Large intestine (tissue), 3 donors: ENCODE results near the gene TAF4. TPM values are rescaled to one million over a fixed set of nuclear protein-coding genes. Genes with fewer than 3 reads are reported as not detected.

Experiments used
- DNase-seq, 2 donors: peaks; one replicate each; pipeline versions ENCODE4 v3.0.0 to v3.0.0-alpha.2; 2013
- H3K27ac ChIP-seq: one replicate; pipeline ENCODE4 v1.5.1; 2013; ENCODE audit warnings: low read length
- H3K27me3 ChIP-seq: 2 replicates; pipeline ENCODE4 v1.6.1; 2013; ENCODE audit warnings: low read length; ENCODE audit not compliant: control insufficient read depth, insufficient read depth
- H3K36me3 ChIP-seq: 2 replicates; pipeline ENCODE4 v1.6.1; 2013; ENCODE audit warnings: low read length; ENCODE audit not compliant: control insufficient read depth, insufficient read depth
- H3K4me1 ChIP-seq: one replicate; pipeline ENCODE4 v1.6.1; 2013; ENCODE audit warnings: low read length; ENCODE audit not compliant: control insufficient read depth, insufficient read depth
- H3K4me3 ChIP-seq: one replicate; pipeline ENCODE4 v1.5.1; 2013; ENCODE audit warnings: low read length
- H3K9me3 ChIP-seq: one replicate; pipeline ENCODE4 v1.6.1; 2013; ENCODE audit warnings: mild to moderate bottlenecking, low read depth, low read length, moderate library complexity; ENCODE audit not compliant: control insufficient read depth
- WGBS: methylation state at CpG from one replicate; pipeline ENCODE4 v1.1.5; 2013; ENCODE audit warnings: low lambda C conversion rate; ENCODE audit not compliant: insufficient coverage; 5-methylcytosine and 5-hydroxymethylcytosine counted together
- polyA plus RNA-seq: library from polyadenylated mRNA; unstranded; fragments of 120-200 nt; gene quantifications from one replicate; pipeline ENCODE4 v1.2.1, GENCODE V29; 2013

Gene TAF4
- polyA plus RNA-seq, 1 donor, result 17.4 TPM

DNA sequence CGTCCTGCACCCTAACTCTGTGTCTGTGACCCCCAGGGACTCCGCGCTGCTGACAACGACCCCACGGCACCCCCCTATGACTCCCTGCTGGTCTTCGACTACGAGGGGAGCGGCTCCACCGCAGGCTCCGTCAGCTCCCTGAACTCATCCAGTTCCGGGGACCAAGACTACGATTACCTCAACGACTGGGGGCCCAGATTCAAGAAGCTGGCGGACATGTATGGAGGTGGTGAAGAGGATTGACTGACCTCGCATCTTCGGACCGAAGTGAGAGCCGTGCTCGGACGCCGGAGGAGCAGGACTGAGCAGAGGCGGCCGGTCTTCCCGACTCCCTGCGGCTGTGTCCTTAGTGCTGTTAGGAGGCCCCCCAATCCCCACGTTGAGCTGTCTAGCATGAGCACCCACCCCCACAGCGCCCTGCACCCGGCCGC is 129.0 kb downstream of the TAF4 start:
- Histone ChIP-seq H3K36me3 (no peaks in the 10 kb centered on the region), H3K4me3 (no peak overlapping the region), H3K27me3 (no peaks in the 10 kb centered on the region), H3K4me1 (no peaks in the 10 kb centered on the region), H3K9me3 (no peaks in the 10 kb centered on the region), H3K27ac (no peak overlapping the region)
- DNase-seq, result no peak
- WGBS, result 100% methylated on average over 3 of the region's 29 CpGs

DNA sequence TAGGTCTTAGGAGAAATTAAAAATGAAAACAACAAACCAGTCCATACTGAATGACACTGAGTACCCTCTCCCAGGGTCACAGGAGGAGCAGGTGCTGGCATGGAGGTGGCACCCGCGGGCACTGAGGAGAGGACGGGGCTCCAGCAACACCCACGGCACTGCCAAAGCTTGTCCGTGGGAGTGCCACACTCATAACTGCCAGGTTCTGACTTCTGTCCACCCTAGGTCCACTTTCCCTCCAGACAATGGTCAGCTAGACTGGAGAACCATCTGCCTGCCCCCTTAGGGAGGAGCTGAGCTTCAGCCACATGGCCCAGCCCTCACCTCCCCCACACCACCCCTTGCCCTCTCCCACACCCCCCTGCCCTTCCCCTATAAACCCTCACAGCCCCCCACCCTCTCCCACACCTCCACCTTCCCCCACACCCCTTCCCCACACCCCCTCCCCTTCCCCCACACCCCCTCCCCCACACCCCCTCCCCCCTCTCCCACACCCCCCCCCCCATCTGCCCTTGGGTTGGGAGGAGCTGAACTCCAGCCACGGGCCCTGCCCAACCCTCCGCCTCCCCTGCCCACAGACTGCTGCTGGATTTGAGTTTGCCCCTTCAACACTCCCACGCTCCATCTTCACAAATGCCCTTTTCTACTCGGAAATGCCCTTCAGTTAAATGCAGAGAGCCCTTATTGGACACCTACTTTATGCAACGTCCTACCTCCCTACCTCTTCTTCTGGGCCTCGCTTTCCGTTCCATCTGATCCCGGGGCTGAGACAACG is 129.6 kb downstream of the TAF4 start:
- Histone ChIP-seq H3K36me3 (no peaks in the 10 kb centered on the region), H3K27me3 (no peaks in the 10 kb centered on the region), H3K4me3 (no peak overlapping the region), H3K9me3 (no peaks in the 10 kb centered on the region), H3K4me1 (no peaks in the 10 kb centered on the region), H3K27ac (no peak overlapping the region)
- WGBS, result no CpG with 5 or more reads among the region's 14 CpGs
- no peak for DNase-seq

DNA sequence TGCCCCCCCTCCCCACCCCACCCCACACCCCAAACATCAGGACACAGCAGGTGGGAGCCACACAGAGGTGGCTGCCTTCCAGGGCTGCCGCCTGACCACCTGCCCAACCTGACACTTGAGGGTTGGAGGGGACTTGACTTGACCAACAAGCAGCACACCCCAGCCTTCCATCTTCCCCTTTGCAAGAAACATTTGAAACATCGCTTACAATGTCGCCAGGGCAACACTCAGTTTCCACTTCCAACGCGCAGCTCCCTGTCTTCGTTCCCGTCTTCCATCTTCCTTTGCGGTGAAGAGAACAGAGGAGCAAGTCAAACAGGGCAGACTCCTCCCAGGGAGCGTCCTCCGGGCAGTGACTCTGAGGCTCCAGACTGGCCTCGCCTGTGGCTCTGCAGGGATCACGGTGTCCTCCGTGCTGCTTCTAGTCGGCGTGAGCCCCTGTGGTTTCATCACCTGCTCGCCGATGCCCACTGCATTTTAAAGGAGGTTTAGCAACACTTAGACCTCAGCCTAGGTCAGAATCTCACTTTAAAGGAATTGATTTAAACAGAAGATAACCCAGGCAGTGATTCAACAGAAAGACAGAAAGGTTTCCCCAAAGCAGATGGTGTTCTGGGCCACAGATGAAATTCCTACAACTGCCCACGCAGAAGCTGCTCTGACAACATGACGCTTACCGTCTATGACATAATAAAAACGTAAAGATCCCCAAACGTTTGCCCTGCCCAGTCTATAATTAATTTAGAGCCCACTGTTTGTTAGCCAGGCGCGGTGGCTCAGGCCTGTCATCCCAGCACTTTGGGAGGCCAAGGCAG is 130.8 kb downstream of the TAF4 start:
- Histone ChIP-seq H3K36me3 (no peaks in the 10 kb centered on the region), H3K4me3 (no peak overlapping the region), H3K27me3 (no peaks in the 10 kb centered on the region), H3K27ac (no peak overlapping the region), H3K4me1 (no peaks in the 10 kb centered on the region), H3K9me3 (no peaks in the 10 kb centered on the region)
- DNase-seq, result no peak
- 14% methylated on average over 1 of the region's 24 CpGs for WGBS

DNA sequence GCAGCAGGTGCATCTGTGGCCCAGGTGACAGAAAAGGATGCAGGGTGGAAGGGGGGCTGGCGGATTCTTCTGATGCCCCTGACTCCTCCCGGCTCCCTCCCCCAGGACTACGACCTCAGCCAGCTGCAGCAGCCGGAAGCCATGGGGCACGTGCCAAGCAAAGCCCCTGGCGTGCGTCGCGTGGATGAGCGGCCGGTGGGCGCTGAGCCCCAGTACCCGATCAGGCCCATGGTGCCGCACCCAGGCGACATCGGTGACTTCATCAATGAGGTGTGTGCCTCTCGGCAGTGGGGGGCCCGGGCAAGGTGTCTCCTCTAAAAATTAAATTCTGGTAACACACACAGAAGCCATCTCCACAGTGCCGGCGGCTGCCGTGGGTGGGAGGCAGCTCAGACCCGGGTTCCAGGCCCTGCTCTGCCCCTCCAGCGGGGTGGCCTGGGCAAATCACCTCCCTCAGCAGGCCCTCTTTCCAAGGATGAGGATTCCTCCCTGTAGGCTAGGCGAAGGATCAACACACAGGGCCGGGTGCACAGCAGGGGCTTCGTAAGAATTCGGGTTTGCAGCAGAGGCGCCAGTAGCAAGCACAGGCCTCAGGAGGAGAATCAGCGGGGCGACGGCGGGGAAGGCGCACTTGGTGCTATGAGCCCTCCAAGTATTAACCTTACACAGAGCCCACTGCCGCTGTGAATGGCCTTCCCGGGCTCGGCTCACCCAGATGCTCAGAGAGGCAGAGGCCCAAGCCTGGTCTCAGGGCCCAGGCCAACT is 131.5 kb downstream of the TAF4 start:
- Histone ChIP-seq H3K36me3 (no peaks in the 10 kb centered on the region), H3K27me3 (no peaks in the 10 kb centered on the region), H3K9me3 (no peaks in the 10 kb centered on the region), H3K4me3 (no peak overlapping the region), H3K4me1 (no peaks in the 10 kb centered on the region), H3K27ac (no peak overlapping the region)
- DNase-seq, result no peak
- 80% methylated on average over 1 of the region's 36 CpGs for WGBS

DNA sequence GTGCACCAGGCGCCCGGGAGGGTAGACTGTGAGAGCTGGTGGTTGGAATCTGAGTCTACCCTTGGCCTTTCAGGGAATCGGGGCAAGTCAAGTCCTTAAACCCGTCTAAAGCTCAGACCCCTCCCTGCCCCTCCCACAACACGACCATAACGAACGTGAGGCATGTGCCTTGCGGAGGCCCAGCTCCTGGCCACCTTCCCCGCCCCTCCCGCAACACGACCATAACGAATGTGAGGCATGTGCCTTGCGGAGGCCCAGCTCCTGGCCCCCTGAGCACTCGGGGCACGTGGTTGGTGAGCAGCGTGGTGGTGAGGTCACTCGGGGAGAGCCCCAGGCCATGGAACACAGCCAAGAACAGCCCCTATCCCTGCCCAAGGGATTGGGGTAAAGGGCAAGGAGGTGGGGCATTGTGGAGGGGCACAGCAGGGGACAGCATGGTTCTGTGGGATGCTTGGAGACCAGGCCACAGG is 132.2 kb downstream of the TAF4 start:
- no peak for DNase-seq
- no peaks in the 10 kb centered on the region for H3K9me3 ChIP-seq
- H3K36me3 ChIP-seq, result no peaks in the 10 kb centered on the region
- H3K27ac ChIP-seq, result no peak overlapping the region
- H3K4me3 ChIP-seq, result no peak overlapping the region
- H3K4me1 ChIP-seq, result no peaks in the 10 kb centered on the region
- H3K27me3 ChIP-seq, result no peaks in the 10 kb centered on the region
- no CpG with 5 or more reads among the region's 17 CpGs for WGBS

DNA sequence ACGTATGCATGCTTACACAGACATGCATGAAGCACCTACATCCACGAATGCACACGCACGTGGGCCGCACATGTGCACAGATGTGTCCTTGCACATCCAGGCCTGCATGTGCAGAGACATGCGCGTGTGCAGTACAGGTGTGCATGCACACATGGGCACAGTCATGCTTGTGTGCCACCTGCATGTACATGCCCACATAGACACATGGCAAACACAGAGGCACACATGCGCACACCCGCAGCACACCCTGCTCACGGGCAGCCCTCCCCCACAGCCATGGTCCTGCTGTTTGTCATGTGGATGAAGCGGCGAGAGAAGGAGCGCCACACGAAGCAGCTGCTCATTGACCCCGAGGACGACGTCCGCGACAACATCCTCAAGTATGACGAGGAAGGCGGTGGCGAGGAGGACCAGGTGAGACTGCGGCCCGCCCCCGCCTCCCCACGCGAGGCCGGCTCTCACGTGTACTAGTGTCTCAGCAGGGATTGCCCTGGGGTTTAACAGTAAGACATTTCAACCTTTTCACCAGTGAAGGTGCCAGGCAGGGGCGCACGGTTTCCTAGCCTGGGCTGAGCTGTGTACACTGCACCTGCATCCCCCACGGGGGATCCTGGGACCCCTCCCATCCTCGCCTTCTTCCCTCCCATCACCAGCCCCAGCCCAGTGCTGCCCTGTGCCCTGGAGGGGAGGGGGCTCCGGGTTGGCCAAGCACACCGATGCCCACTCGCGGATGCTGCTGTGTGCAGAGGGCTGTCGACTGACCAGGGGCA is 132.8 kb downstream of the TAF4 start:
- H3K4me3 ChIP-seq, result no peak overlapping the region
- H3K36me3 ChIP-seq, result no peaks in the 10 kb centered on the region
- H3K4me1 ChIP-seq, result no peaks in the 10 kb centered on the region
- no peaks in the 10 kb centered on the region for H3K9me3 ChIP-seq
- DNase-seq, result no peak
- H3K27ac ChIP-seq, result no peak overlapping the region
- no peaks in the 10 kb centered on the region for H3K27me3 ChIP-seq
- no CpG with 5 or more reads among the region's 38 CpGs for WGBS

DNA sequence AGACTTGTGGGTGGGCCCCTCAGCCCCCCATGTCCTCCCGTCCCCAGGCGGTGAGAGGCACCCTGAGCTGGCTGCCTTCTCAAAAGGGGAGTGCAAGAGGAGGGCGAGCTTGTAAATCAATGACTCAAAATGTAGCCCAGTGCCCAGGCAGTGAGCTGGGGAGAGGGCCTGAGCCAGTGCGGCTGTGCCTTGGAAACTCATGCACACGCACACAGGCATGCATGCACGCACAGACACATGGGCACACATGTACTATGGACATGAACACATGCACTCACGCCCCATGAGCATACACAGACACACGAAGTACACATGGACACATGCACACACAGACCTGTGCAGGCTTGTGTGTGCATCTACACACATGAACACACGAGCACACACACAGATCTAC is 133.5 kb downstream of the TAF4 start:
- H3K27me3 ChIP-seq, result no peaks in the 10 kb centered on the region
- DNase-seq, result no peak
- no peak overlapping the region for H3K4me3 ChIP-seq
- no peaks in the 10 kb centered on the region for H3K9me3 ChIP-seq
- no peaks in the 10 kb centered on the region for H3K4me1 ChIP-seq
- no peaks in the 10 kb centered on the region for H3K36me3 ChIP-seq
- WGBS, result no CpG with 5 or more reads among the region's 9 CpGs
- H3K27ac ChIP-seq, result no peak overlapping the region

DNA sequence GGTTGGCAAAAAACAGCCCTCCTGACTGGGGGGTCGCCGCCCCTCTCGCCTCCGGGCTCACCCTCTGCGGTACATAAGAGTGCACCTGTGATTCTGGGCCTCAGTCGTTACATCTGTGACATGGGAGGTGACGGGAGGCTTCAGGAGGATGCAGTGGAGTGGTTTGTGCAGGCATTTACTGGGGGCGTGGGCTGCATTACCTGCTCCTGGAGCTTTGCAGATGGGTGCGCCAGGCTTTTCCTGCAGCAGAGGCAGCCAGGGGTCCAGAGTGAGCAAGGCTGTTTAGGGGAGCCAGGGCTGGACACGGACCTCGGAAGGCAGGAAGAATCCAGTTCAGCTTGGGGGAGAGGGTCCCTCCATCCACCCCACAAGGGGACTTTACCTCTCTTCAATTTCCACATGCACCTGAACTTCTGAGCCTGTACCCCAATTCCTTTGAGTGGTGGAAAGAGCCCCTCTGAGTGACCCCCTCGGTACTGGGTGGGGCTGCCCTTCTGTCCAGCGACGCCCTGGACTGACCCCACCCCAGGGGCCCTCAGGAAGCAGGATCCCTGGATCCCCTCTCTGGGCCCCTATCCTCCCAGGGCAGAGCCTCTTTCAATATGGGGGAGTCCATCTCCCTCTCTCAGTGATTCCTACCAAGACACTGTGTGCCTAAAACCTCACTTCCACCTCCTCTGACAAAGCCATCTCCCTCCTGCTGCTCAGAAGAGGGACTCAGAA is 134.0 kb downstream of the TAF4 start:
- Histone ChIP-seq H3K9me3 (no peaks in the 10 kb centered on the region), H3K27ac (no peak overlapping the region), H3K4me1 (no peaks in the 10 kb centered on the region), H3K4me3 (no peak overlapping the region), H3K27me3 (no peaks in the 10 kb centered on the region), H3K36me3 (no peaks in the 10 kb centered on the region)
- WGBS, result no CpG with 5 or more reads among the region's 14 CpGs
- no peak for DNase-seq

DNA sequence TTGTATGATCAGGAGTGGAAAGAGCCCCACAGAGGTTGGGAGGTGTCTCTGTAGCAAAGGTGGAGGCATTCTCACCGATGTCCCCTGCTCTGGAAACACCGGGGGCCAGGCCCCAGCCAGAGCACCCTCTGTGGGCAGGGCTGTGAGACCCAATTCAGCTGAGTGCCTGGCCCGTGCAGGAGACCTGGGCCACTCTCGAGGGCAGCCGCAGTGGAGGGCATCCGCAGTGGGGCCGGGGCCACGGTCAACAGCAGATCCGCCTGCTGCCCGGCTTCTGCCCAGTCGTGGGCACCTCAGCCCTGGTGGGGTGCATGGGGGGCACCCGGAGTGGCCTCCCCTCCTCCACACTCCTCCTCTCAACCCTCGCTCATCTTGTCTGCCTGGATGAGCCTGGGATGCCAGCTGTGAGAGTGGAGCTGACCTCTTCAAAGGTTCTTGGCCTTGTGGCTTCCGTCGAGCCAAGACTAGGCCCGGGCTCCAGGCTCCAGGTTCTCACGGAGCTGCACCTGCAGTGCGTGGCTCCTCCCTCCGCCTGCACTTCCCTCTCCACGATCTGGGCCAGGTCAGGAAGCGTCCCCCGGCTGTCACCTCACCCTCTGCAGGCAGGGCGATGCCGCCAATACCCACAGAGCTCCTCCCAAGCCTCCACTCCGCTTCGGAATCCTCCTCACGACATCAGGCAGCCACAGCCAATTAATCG is 134.8 kb downstream of the TAF4 start:
- no peaks in the 10 kb centered on the region for H3K36me3 ChIP-seq
- DNase-seq, result no peak
- no CpG with 5 or more reads among the region's 28 CpGs for WGBS
- H3K27ac ChIP-seq, result no peak overlapping the region
- H3K9me3 ChIP-seq, result peaks cover 2% of the 10 kb centered on the region
- no peaks in the 10 kb centered on the region for H3K4me1 ChIP-seq
- H3K27me3 ChIP-seq, result no peaks in the 10 kb centered on the region
- H3K4me3 ChIP-seq, result no peak overlapping the region
